K562 (cell line): ENCODE measurements around the gene KCNN4. TPM values are rescaled to one million over a fixed set of nuclear protein-coding genes. Genes with fewer than 3 reads are reported as not detected.
A peak's percentile ranks its signal among the peaks of the same experiment; 100 is the strongest.

Experiments
- ARNT ChIP-seq, 2 experiments: fragments of 450-650 bp; IDR thresholded peaks; 2 replicates each; pipeline ENCODE4 v1.6.1; 2016; ENCODE audit warnings: mild to moderate bottlenecking in 1 of 2
- ATF6 ChIP-seq: sonication (generic); formaldehyde crosslinking; IDR thresholded peaks from 2 replicates; pipeline ENCODE4 v1.4.0; 2020; ENCODE audit warnings: mild to moderate bottlenecking, missing genetic modification reagents
- BRD9 ChIP-seq: fragments of 450-650 bp; IDR thresholded peaks from 2 replicates; pipeline ENCODE4 v1.6.1; 2018; ENCODE audit warnings: low read depth; ENCODE audit not compliant: partially characterized antibody
- EHMT2 ChIP-seq: fragments of 450-650 bp; IDR thresholded peaks from 2 replicates; pipeline ENCODE4 v1.6.1; 2018; ENCODE audit warnings: antibody characterized with exemption
- EP400 ChIP-seq: fragments of 450-650 bp; IDR thresholded peaks from 2 replicates; pipeline ENCODE4 v1.6.1; 2017; ENCODE audit warnings: antibody characterized with exemption, mild to moderate bottlenecking, moderate library complexity
- FOSL1 ChIP-seq: fragments of 200-800 bp; sonication (Bioruptor generic); conservative IDR thresholded peaks from 2 replicates; pipeline ENCODE4 v1.6.1; 2016; ENCODE audit warnings: missing genetic modification characterization, missing compliant biosample characterization
- JUND ChIP-seq, 2 experiments: IDR thresholded peaks; 2 replicates in 1 of 2; 3 replicates in 1 of 2; pipeline ENCODE4 v1.6.1; 2011; ENCODE audit warnings: borderline replicate concordance in 2 of 2, low read depth in 2 of 2, low read length in 2 of 2, improper control_type of control experiment in 1 of 2, missing biosample characterization in 1 of 2, missing genetic modification characterization in 1 of 2, missing genetic modification reagents in 1 of 2
- KLF10 ChIP-seq: fragments of 250-450 bp; sonication (Bioruptor Pico); IDR thresholded peaks from 2 replicates; pipeline ENCODE4 v1.6.1; 2021; ENCODE audit warnings: matching md5 sums
- NBN ChIP-seq: fragments of 450-650 bp; IDR thresholded peaks from 2 replicates; pipeline ENCODE4 v1.6.1; 2016; ENCODE audit warnings: low read depth, mild to moderate bottlenecking
- PHF21A ChIP-seq: fragments of 450-650 bp; IDR thresholded peaks from 2 replicates; pipeline ENCODE4 v1.6.1; 2017; ENCODE audit warnings: low read depth, borderline replicate concordance
- PHF8 ChIP-seq: fragments of 200-600 bp; sonication (generic); IDR thresholded peaks from 2 replicates; pipeline ENCODE4 v1.6.1; 2012; ENCODE audit warnings: mixed run types, mild to moderate bottlenecking, inconsistent platforms, low read length, moderate library complexity, borderline replicate concordance
- PYGO2 ChIP-seq: fragments of 450-650 bp; IDR thresholded peaks from 2 replicates; pipeline ENCODE4 v1.6.1; 2016; ENCODE audit warnings: mild to moderate bottlenecking, missing genetic modification characterization, moderate library complexity, missing compliant biosample characterization
- TEAD1 ChIP-seq, 2 experiments: fragments of 450-650 bp in 1 of 2; sonication (generic) in 1 of 2; formaldehyde crosslinking; IDR thresholded peaks; 2 replicates each; pipeline versions ENCODE4 v1.4.0 to v1.8.0; 2020 to 2022; ENCODE audit warnings: mild to moderate bottlenecking in 2 of 2, missing genetic modification reagents in 1 of 2
- TEAD2 ChIP-seq: fragments of 450-650 bp; IDR thresholded peaks from 2 replicates; pipeline ENCODE4 v1.6.1; 2016; ENCODE audit warnings: missing genetic modification characterization, control low read depth, missing compliant biosample characterization
- YY1 ChIP-seq, 3 experiments: IDR thresholded peaks; 2 replicates each; pipeline ENCODE4 v1.6.1; 2011; ENCODE audit warnings: low read length in 2 of 3, mild to moderate bottlenecking in 2 of 3, moderate library complexity in 2 of 3, borderline replicate concordance in 1 of 3, control low read depth in 1 of 3, low read depth in 1 of 3; ENCODE audit not compliant: insufficient read depth in 3 of 3, insufficient replicate concordance in 2 of 3, control insufficient read depth in 1 of 3, insufficient read length in 1 of 3; ENCODE audit errors: extremely low read depth in 1 of 3
- ZC3H11A ChIP-seq: IDR thresholded peaks from 2 replicates; pipeline ENCODE4 v1.6.1; 2012; ENCODE audit warnings: low read depth, low read length, improper control_type of control experiment
- ZNF583 ChIP-seq: fragments of 250-450 bp; sonication (Bioruptor Pico); IDR thresholded peaks from 2 replicates; pipeline ENCODE4 v1.4.0; 2020
- polyA plus RNA-seq, 8 experiments: library from polyadenylated mRNA; depleted of rRNA in 4 of 8; stranded (reverse) in 5 of 8; unstranded in 3 of 8; fragments of >200 nt; fragmentation: Nextera tagmentation in 2 of 8; fragmentation: Illumina TruSeq in 1 of 8; extraction: Ambion mirVana in 2 of 8; extraction: Trizol in 1 of 8; gene quantifications; 2 replicates each; pipeline versions ENCODE4 v1.2.1 to v1.2.3, GENCODE V29; 2011 to 2014; ENCODE audit warnings: inconsistent platforms in 1 of 8, missing spikeins in 1 of 8
- total RNA-seq, 7 experiments: library from RNA; depleted of rRNA in 6 of 7; stranded (reverse); fragments of >200 nt in 6 of 7; fragmentation: Illumina TruSeq in 2 of 7; extraction: Trizol in 2 of 7; gene quantifications; 2 replicates each; pipeline versions ENCODE4 v1.2.1 to v1.2.3, GENCODE V29; 2011 to 2021; ENCODE audit warnings: low replicate concordance in 1 of 7
- TF ChIP-seq, protein P1 (sequence below), 2 experiments: fragments of 450-650 bp; IDR thresholded peaks; 2 replicates each; pipeline ENCODE4 v1.6.1; 2018; ENCODE audit warnings: mild to moderate bottlenecking in 2 of 2, low read depth in 1 of 2; ENCODE audit not compliant: partially characterized antibody in 2 of 2
- TF ChIP-seq, protein P2 (sequence below): fragments of 450-650 bp; formaldehyde crosslinking; conservative IDR thresholded peaks from 2 replicates; pipeline ENCODE4 v1.4.0; 2022; ENCODE audit warnings: mild to moderate bottlenecking, missing genetic modification characterization

Gene KCNN4
- total and polyA plus RNA-seq, 9 of the 15 experiments (the other 6 are each of a cell fraction or from before 2014, with no cell fraction given): 0.53 to 37.7 (median 25.9) TPM

GRCh38 chr19:43784241-43784980 is 3.6 kb upstream of the KCNN4 start (continued):
- TF ChIP-seq ARNT (IDR thresholded peaks at IDR 0.05) (0 out of 4 replicates have a peak, but pooled peaks of 1 of the 2 experiments have one; percentile 21), EP400 (peak; percentile 42), PHF8 (peak; percentile 1; the same call in 1 of the 2 replicates), ZNF583 (CRISPR knock-in tag) (0 out of 2 replicates have a peak, but pooled peaks have one; percentile 44), EHMT2 (no peak), PHF21A (0 out of 2 replicates have a peak, but pooled peaks have one; percentile 29), TEAD2 (tag) (0 out of 2 replicates have a peak, but pooled peaks have one; percentile 31), BRD9 (peak; percentile 75), PYGO2 (tag) (0 out of 2 replicates have a peak, but pooled peaks have one; percentile 16), TEAD1 (CRISPR knock-in tag; IDR thresholded peaks at IDR 0.05) (no peak), KLF10 (CRISPR knock-in tag) (no peak), ZC3H11A (no peak), FOSL1 (tag) (peak; percentile 98), NBN (0 out of 2 replicates have a peak, but pooled peaks have one; percentile 25), ATF6 (no peak), JUND (IDR thresholded peaks at IDR 0.05; ENCODE audit: borderline replicate concordance, low read depth, low read length) (peak; percentile 99), JUND (tag; IDR thresholded peaks at IDR 0.05; ENCODE audit: borderline replicate concordance, low read depth, low read length) (peak; percentile 97; the same call in 2 of the 3 replicates), YY1 (IDR thresholded peaks at IDR 0.05; ENCODE audit: borderline replicate concordance in 1 of 3, control insufficient read depth in 1 of 3, extremely low read depth in 1 of 3, insufficient read depth in 3 of 3, insufficient read length in 1 of 3, insufficient replicate concordance in 2 of 3, low read depth in 1 of 3, low read length in 2 of 3) (peak in 1 of 3 experiments; percentile 32)
- TF ChIP-seq, protein P1, sequence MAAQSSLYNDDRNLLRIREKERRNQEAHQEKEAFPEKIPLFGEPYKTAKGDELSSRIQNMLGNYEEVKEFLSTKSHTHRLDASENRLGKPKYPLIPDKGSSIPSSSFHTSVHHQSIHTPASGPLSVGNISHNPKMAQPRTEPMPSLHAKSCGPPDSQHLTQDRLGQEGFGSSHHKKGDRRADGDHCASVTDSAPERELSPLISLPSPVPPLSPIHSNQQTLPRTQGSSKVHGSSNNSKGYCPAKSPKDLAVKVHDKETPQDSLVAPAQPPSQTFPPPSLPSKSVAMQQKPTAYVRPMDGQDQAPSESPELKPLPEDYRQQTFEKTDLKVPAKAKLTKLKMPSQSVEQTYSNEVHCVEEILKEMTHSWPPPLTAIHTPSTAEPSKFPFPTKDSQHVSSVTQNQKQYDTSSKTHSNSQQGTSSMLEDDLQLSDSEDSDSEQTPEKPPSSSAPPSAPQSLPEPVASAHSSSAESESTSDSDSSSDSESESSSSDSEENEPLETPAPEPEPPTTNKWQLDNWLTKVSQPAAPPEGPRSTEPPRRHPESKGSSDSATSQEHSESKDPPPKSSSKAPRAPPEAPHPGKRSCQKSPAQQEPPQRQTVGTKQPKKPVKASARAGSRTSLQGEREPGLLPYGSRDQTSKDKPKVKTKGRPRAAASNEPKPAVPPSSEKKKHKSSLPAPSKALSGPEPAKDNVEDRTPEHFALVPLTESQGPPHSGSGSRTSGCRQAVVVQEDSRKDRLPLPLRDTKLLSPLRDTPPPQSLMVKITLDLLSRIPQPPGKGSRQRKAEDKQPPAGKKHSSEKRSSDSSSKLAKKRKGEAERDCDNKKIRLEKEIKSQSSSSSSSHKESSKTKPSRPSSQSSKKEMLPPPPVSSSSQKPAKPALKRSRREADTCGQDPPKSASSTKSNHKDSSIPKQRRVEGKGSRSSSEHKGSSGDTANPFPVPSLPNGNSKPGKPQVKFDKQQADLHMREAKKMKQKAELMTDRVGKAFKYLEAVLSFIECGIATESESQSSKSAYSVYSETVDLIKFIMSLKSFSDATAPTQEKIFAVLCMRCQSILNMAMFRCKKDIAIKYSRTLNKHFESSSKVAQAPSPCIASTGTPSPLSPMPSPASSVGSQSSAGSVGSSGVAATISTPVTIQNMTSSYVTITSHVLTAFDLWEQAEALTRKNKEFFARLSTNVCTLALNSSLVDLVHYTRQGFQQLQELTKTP (IDR thresholded peaks at IDR 0.05; ENCODE audit: low read depth in 1 of 2, partially characterized antibody in 2 of 2): no peak
- TF ChIP-seq, protein P2, sequence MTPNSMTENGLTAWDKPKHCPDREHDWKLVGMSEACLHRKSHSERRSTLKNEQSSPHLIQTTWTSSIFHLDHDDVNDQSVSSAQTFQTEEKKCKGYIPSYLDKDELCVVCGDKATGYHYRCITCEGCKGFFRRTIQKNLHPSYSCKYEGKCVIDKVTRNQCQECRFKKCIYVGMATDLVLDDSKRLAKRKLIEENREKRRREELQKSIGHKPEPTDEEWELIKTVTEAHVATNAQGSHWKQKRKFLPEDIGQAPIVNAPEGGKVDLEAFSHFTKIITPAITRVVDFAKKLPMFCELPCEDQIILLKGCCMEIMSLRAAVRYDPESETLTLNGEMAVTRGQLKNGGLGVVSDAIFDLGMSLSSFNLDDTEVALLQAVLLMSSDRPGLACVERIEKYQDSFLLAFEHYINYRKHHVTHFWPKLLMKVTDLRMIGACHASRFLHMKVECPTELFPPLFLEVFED (CRISPR knock-in tag): peak; percentile 50; the same call in 1 of the 2 replicates
